GM19324 (cell line): ENCODE measurements around the gene MINDY4B.

ENCODE experiments used
- ATAC-seq: cut with Tn5 transposase; IDR thresholded peaks from one replicate; pipeline ENCODE4 v1.9.1; 2021; ENCODE audit warnings: mild to moderate bottlenecking, moderate library complexity; ENCODE audit not compliant: unreplicated experiment, low FRiP score

MINDY4B gene

GRCh38 chr3:150905339-150905738 lies at the start of gene MINDY4B:
TSS of gene MINDY4B (minus strand) at chr3:150905439. CDS start at chr3:150905439, 0 bp downstream.
- ATAC-seq: no peak

DNA sequence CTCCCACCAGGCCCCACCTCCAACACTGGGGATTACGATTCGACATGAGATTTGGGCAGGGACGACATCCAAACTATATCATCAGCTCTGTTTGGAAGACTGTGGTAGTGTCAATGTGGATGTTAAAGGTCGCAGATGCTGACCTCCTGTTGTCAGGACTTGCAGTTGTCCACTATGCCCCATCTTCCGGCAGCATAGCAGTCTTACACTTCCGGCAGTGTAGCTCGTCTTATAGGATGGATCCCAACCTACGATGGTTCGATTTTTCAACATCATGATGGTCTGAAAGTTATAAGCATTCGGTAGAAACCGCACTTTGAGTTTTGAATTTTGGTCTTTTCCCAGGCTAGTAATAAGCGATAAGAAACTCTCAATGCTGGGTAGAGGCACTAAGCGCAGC lies 46.7 kb upstream of the MINDY4B start:
- no peak for ATAC-seq

DNA sequence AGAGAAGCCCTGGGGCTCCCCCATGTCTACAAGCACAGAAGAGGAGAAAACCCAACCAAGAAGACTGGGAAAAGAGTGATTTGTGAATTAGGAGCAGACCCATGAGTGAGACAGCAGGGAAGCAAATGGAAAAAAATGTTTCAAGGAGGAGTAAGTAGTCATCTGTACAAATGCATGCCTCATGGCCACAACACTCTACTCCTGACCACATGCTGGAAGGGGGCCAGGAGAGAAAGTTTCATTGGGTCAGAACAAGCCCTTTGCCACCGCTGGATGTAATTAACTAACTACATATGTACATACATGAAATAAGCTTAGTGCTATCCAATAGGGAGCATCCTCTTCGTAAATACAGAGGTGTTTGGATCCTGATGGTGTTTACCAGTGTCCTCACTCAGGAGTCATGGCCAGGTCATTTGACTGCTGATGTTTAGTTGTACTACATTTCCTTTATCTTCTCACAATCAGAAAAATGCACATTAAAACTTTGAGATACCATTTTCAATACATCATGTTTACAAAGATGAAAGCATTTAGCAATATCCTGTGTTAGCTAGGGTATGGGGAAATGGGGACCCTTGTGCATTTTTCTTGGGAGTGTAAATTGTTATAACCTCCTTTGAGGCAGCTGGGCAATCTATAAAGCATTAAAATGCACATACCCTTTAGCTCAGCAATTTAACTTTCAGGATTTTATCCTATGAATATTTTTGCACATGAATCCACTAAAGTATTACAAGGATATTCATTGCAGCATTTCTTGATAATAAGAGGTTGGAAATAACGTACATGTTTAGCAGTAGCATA lies 40.2 kb upstream of the MINDY4B start:
- no peak for ATAC-seq

- ATAC-seq: no peak
These were observed 37.0 kb upstream of the MINDY4B start for GRCh38 chr3:150942221-150942620.

DNA sequence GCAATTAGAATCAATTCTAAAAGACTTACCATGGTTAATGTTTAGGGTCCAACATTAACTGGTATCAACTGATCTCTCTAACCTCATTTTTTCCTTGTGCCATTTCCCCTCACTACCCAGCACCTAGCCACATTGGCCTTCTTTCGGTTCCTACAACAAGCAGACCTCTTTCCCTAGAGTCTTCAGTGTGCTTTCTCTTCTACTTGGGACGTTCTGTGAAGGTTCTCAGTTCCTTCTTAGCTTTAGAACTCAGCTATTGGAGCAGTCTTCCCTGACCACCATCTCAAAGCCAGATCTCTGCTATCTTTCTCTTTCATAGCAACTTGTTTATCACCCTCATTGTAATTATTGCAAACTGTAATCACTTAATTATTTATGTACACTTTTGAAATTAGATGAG lies 31.5 kb upstream of the MINDY4B start:
- peak; percentile 77 for ATAC-seq

DNA sequence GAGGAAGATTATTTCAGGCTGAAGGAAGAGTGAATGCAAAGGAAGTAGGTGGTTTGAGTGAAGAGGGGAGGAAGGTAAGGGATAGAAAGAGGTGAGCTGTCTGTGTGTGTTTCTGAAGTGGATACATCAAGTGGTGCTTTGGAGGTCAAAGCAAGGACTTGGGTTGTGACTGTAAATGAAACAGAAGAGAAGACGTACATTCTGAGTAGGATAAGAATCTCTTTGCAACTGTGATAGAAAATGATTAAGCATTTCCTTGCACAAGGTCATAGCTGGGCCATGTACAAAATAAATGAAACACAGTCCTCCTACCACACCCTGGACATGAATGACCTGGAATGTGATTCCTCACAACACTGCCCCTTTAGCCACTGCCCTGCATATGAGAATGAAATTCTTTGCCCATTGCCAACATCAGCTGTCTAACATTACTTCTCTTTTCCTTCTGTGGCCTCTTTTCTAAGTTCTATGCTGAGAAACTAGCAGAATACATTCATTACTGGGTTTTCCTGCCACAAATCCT lies 28.3 kb upstream of the MINDY4B start:
- ATAC-seq: no peak

GRCh38 chr3:150931745-150932144 lies 26.5 kb upstream of the MINDY4B start:
- no peak for ATAC-seq

- no peak for ATAC-seq
These were observed 25.6 kb upstream of the MINDY4B start for GRCh38 chr3:150930839-150931238.

GRCh38 chr3:150928234-150928633 lies 23.0 kb upstream of the MINDY4B start:
- ATAC-seq: no peak

DNA sequence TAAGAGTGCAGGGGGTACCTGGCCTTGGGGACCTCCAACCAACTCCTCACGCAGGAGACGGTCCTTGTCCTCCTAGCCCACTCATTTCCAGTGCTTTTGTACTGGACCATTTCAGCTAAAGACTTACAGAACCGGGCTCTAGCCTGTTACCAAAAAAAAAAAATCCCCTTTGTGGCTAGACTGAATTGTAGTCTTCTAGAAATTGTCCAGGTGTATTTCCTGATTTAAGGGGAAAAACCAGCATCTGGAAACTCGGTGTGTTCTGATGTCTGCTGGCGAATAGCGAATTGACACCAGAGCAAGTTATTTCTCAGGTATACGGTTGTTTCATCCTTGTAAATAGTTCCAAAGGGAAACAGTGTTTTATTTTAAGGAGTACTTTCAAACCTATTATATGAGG lies 21.1 kb upstream of the MINDY4B start:
- no peak for ATAC-seq

DNA sequence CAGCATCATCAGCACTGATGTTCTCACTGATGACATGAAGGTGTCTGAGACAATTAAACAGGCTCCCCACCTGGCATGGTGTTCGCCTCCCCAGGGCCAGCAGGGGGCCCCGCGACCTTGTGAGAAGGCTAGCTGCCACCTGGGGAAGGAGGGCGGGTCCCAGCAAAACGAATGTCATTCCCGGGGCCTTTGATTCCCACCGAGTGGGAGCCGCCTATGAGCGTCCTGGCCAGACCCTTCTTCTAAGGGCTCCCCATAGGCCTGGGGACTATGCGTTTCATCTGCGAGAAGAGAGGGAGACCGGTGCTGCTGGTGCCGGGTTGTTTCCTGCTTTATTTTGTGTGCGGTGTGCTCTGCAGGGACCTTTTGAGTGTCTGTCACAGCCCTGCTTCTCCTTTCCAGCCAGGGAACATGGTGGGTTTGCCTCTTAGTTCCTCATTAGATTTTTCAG lies 20.5 kb upstream of the MINDY4B start:
- peak; percentile 80 for ATAC-seq

- no peak for ATAC-seq
These were observed 17.4 kb upstream of the MINDY4B start for GRCh38 chr3:150922611-150923010.

DNA sequence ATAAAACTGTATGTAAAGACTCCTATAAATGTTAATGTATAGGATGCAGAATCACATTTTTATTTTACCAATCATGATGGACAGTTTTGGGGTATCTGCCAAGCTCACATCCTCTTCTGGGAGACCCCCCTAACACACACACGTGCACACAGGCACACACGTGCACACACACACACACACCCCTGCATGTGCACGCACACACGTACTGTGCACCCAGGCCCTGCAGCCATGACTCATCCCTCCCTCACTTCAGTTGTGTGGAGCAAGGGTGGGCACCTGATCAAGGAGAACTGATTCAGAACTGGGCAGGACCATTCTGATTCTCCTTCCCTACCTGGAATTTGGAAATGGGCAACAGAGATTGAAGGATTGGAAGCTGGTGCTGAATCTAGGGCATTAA lies 16.0 kb upstream of the MINDY4B start:
- ATAC-seq: no peak

- ATAC-seq: no peak
These were observed 15.0 kb upstream of the MINDY4B start for GRCh38 chr3:150920236-150920635.

DNA sequence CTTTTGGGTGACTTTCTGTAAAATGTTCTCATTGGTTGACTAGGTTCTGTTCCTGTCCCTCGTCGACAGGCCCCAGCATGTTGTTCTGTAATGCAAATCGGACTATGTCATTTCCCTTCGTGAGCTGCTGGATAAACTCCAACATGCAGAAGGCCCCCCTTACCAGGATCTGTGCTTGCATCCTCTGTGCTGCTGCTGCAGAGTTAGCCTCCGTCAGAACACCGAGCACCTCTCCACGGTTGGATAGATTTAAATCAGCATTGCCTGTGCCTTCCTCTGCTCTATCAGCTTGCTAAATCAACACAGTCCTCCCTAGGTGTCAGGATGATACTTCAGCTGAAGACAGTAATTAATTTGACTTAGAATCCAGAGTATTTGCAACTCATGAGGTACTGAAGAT lies 12.7 kb upstream of the MINDY4B start:
- no peak for ATAC-seq

DNA sequence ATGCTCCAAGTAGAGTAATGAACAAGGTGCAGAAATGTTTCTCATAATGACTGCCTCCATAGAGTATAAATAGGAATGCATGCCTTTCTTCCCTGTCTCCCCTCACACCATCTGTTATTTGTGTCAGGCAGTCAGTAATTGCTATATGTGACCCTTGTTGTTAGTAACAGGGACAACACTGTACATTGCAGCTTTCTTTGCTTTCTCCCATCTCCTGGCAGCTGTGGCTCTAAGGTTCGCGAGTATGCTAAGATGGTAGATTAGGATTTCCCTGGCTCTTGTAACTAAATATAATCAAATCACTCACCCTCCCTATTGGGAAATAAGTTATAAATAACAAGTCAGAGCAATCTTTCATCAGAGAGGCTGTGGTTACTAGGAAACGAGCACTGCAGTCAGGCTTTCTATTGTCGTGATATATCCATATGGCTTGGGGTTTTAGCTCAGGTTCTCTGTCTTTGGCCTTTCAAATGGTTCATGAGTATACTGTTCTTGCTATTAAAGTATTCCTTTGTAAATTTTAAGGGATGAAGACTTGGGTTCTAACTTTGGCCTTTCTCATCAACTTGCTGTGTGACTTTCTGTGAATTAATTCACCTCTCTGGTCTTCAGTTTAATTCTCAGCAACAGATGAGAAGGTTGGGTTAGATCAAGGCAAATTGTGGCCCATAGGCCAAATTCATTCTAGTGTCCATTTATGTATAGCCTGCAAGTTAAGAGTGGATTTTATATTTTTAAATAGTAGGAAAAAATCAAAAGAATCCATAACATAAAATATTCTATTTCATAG lies 8.1 kb upstream of the MINDY4B start:
- no peak for ATAC-seq

- no peak for ATAC-seq
These were observed 7.3 kb upstream of the MINDY4B start for GRCh38 chr3:150912501-150912900.

DNA sequence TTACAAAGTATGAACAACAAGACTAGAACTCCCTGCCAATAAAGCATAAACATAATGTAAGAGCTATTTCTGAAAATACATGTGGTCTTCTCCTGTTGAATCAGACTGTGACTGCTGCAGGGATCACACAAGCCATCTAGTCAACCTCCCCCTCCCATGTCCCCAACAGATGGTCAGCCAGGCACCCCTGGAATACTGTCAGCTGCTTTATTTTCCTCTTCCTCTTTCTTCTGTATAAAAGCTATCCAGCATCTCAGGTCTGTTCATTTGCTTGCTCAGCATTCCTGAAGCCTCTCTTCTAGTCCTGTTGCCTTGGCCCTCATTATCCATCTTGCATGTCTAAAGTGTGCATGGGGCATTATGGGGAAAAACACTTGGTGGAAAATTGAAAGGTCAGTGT lies 6.5 kb upstream of the MINDY4B start:
- no peak for ATAC-seq

GRCh38 chr3:150906461-150906860 lies 1.2 kb upstream of the MINDY4B start:
- no peak for ATAC-seq

- no peak for ATAC-seq
These were observed 507 bp upstream of the MINDY4B start for GRCh38 chr3:150905746-150906145.

GRCh38 chr3:150902988-150903387 lies 2.3 kb downstream of the MINDY4B start:
- ATAC-seq: no peak
